Measurements from ENCODE around the gene ZNF782.

- TF ChIP-seq POLR2AphosphoS5 (IDR thresholded peaks at IDR 0.05; ENCODE audit: low read depth, low read length) (no peak), POLR2A (IDR thresholded peaks at IDR 0.05; ENCODE audit: low read depth, low read length) (no peak), TAF1 (IDR thresholded peaks at IDR 0.05; ENCODE audit: borderline replicate concordance, low read depth, low read length) (no peak)
Observed at GRCh38 chr9:96779089-96779488, 75.2 kb downstream of the ZNF782 start.

Data from GM12892 (cell line).